ENCODE data around the gene ASZ1.

The ASZ1 gene

GRCh38 chr7:117389871-117390270 lies 37.4 kb downstream of the ASZ1 start:
- H3K4me1 ChIP-seq (ENCODE audit: insufficient read depth, low read length): no peaks in the 10 kb centered on the region
- H3K4me3 ChIP-seq (ENCODE audit: low read length): no peak overlapping the region
- no peaks in the 10 kb centered on the region for H3K9me3 ChIP-seq (ENCODE audit: low read length)
- no peak overlapping the region for H2AFZ ChIP-seq (ENCODE audit: low read depth, low read length)
- H3K36me3 ChIP-seq (ENCODE audit: insufficient read depth, low read length): no peaks in the 10 kb centered on the region
- no peaks in the 10 kb centered on the region for H3K27me3 ChIP-seq (ENCODE audit: insufficient read depth, low read length)

GRCh38 chr7:117386110-117386706 lies 41.1 kb downstream of the ASZ1 start:
- H3K4me3 ChIP-seq (ENCODE audit: low read length): no peak overlapping the region
- H3K4me1 ChIP-seq (ENCODE audit: insufficient read depth, low read length): no peaks in the 10 kb centered on the region
- no peaks in the 10 kb centered on the region for H3K36me3 ChIP-seq (ENCODE audit: insufficient read depth, low read length)
- H2AFZ ChIP-seq (ENCODE audit: low read depth, low read length): no peak overlapping the region
- H3K9me3 ChIP-seq (ENCODE audit: low read length): no peaks in the 10 kb centered on the region
- H3K27me3 ChIP-seq (ENCODE audit: insufficient read depth, low read length): no peaks in the 10 kb centered on the region

GRCh38 chr7:117385363-117386109 lies 41.8 kb downstream of the ASZ1 start:
- no peaks in the 10 kb centered on the region for H3K9me3 ChIP-seq (ENCODE audit: low read length)
- H3K4me1 ChIP-seq (ENCODE audit: insufficient read depth, low read length): no peaks in the 10 kb centered on the region
- no peaks in the 10 kb centered on the region for H3K27me3 ChIP-seq (ENCODE audit: insufficient read depth, low read length)
- H2AFZ ChIP-seq (ENCODE audit: low read depth, low read length): no peak overlapping the region
- no peaks in the 10 kb centered on the region for H3K36me3 ChIP-seq (ENCODE audit: insufficient read depth, low read length)
- no peak overlapping the region for H3K4me3 ChIP-seq (ENCODE audit: low read length)

GRCh38 chr7:117384688-117385362 lies 42.5 kb downstream of the ASZ1 start:
- no peaks in the 10 kb centered on the region for H3K27me3 ChIP-seq (ENCODE audit: insufficient read depth, low read length)
- H3K9me3 ChIP-seq (ENCODE audit: low read length): no peaks in the 10 kb centered on the region
- no peak overlapping the region for H2AFZ ChIP-seq (ENCODE audit: low read depth, low read length)

DNA sequence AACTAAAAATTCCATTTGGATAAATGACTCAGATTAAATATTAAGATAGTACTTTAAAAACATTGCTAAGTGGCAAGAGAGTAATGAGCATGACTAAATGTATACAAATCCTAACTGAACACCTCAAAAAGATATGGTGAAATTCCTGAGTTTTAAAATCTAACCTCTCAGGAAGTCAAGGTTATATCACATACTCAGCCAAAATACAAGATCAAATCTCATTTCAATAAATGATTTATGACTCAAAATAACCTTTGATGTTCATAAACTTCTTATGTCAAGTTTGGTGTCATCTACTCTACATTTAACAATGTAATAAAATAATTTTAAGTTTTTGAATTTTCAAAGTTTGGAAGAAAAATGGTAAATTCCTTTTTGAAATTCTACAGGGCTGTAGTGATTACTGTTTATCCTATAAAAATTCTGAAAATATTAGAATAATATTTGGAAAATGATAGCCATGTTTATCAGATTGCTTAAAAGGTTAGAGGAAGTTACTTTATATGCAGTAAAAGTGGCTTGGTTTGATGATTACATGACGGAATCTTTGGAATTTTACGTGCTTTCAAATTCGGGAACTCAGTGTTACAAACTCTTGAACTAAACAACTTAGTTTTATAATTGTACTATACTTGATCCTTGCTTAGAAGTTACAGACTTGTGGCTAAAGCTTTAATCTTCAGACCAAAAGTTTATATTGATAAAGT lies 43.7 kb downstream of the ASZ1 start:
- H3K36me3 ChIP-seq (ENCODE audit: insufficient read depth, low read length): no peaks in the 10 kb centered on the region
- H3K4me3 ChIP-seq (ENCODE audit: low read length): no peak overlapping the region
- no peaks in the 10 kb centered on the region for H3K9me3 ChIP-seq (ENCODE audit: low read length)
- no peak overlapping the region for H2AFZ ChIP-seq (ENCODE audit: low read depth, low read length)
- no peaks in the 10 kb centered on the region for H3K4me1 ChIP-seq (ENCODE audit: insufficient read depth, low read length)
- H3K27me3 ChIP-seq (ENCODE audit: insufficient read depth, low read length): no peaks in the 10 kb centered on the region

More at GRCh38 chr7:117384688-117385362, 42.5 kb downstream of the ASZ1 start:
- H3K4me1 ChIP-seq (ENCODE audit: insufficient read depth, low read length): no peaks in the 10 kb centered on the region
- H3K36me3 ChIP-seq (ENCODE audit: insufficient read depth, low read length): no peaks in the 10 kb centered on the region
- no peak overlapping the region for H3K4me3 ChIP-seq (ENCODE audit: low read length)

DNA sequence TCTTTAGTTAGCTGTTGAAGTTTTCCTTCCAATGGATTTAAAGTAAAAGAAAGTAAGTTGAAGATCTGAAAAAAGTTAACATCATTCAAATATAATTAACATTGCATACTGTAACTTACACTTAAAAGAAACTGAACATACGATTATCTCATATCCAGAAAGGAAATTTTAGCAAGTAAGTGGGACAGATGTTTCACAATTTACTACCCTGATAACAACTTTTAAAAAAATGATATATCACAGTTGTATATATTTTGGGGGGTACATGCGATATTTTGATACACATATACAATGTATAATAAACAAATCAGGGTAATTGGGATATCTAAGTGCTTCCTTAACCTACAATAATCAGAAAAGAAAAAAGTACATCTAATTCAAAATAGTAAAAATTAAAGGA lies 44.2 kb downstream of the ASZ1 start:
- no peaks in the 10 kb centered on the region for H3K27me3 ChIP-seq (ENCODE audit: insufficient read depth, low read length)
- no peak overlapping the region for H3K4me3 ChIP-seq (ENCODE audit: low read length)
- H3K4me1 ChIP-seq (ENCODE audit: insufficient read depth, low read length): no peaks in the 10 kb centered on the region
- no peak overlapping the region for H2AFZ ChIP-seq (ENCODE audit: low read depth, low read length)
- no peaks in the 10 kb centered on the region for H3K9me3 ChIP-seq (ENCODE audit: low read length)
- no peaks in the 10 kb centered on the region for H3K36me3 ChIP-seq (ENCODE audit: insufficient read depth, low read length)

DNA sequence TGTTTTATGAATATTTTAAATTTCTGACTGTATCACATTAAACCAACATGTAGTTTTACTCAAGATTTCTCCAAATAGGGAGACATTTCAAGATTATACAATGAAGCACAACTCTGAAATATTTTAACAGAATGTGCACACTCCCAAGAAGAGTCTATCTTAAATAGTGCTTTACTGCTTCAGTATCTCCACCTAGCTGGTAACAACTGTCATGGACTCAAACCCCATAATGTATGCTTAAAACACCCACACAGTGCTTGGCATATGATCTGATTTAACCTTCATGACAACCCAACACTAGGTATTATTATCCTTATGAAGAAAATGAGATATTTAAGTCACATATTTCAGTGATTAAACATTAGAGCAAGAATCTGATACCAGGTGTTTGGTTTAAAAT lies 45.9 kb downstream of the ASZ1 start:
- no peaks in the 10 kb centered on the region for H3K27me3 ChIP-seq (ENCODE audit: insufficient read depth, low read length)
- no peaks in the 10 kb centered on the region for H3K9me3 ChIP-seq (ENCODE audit: low read length)
- H3K4me3 ChIP-seq (ENCODE audit: low read length): no peak overlapping the region
- no peaks in the 10 kb centered on the region for H3K4me1 ChIP-seq (ENCODE audit: insufficient read depth, low read length)
- no peak overlapping the region for H2AFZ ChIP-seq (ENCODE audit: low read depth, low read length)
- no peaks in the 10 kb centered on the region for H3K36me3 ChIP-seq (ENCODE audit: insufficient read depth, low read length)

- Histone ChIP-seq H3K36me3 (ENCODE audit: insufficient read depth, low read length) (no peaks in the 10 kb centered on the region), H3K27me3 (ENCODE audit: insufficient read depth, low read length) (no peaks in the 10 kb centered on the region), H2AFZ (ENCODE audit: low read depth, low read length) (no peak overlapping the region), H3K4me3 (ENCODE audit: low read length) (no peak overlapping the region), H3K4me1 (ENCODE audit: insufficient read depth, low read length) (no peaks in the 10 kb centered on the region), H3K9me3 (ENCODE audit: low read length) (no peaks in the 10 kb centered on the region)
Measured at GRCh38 chr7:117375380-117375779, 51.9 kb downstream of the ASZ1 start.

- no peaks in the 10 kb centered on the region for H3K4me1 ChIP-seq (ENCODE audit: insufficient read depth, low read length)
- no peak overlapping the region for H3K4me3 ChIP-seq (ENCODE audit: low read length)
- no peaks in the 10 kb centered on the region for H3K36me3 ChIP-seq (ENCODE audit: insufficient read depth, low read length)
- H3K27me3 ChIP-seq (ENCODE audit: insufficient read depth, low read length): no peaks in the 10 kb centered on the region
- no peak overlapping the region for H2AFZ ChIP-seq (ENCODE audit: low read depth, low read length)
- H3K9me3 ChIP-seq (ENCODE audit: low read length): no peaks in the 10 kb centered on the region
Measured at GRCh38 chr7:117372073-117372472, 55.2 kb downstream of the ASZ1 start.

GRCh38 chr7:117364339-117365080 lies 62.8 kb downstream of the ASZ1 start:
- H3K4me1 ChIP-seq (ENCODE audit: insufficient read depth, low read length): no peaks in the 10 kb centered on the region
- no peaks in the 10 kb centered on the region for H3K36me3 ChIP-seq (ENCODE audit: insufficient read depth, low read length)
- no peaks in the 10 kb centered on the region for H3K27me3 ChIP-seq (ENCODE audit: insufficient read depth, low read length)
- H2AFZ ChIP-seq (ENCODE audit: low read depth, low read length): no peak overlapping the region
- no peak overlapping the region for H3K4me3 ChIP-seq (ENCODE audit: low read length)
- no peaks in the 10 kb centered on the region for H3K9me3 ChIP-seq (ENCODE audit: low read length)

GRCh38 chr7:117362294-117362888 lies 64.9 kb downstream of the ASZ1 start:
- no peak overlapping the region for H2AFZ ChIP-seq (ENCODE audit: low read depth, low read length)
- no peak overlapping the region for H3K4me3 ChIP-seq (ENCODE audit: low read length)
- no peaks in the 10 kb centered on the region for H3K27me3 ChIP-seq (ENCODE audit: insufficient read depth, low read length)
- H3K36me3 ChIP-seq (ENCODE audit: insufficient read depth, low read length): no peaks in the 10 kb centered on the region
- no peaks in the 10 kb centered on the region for H3K4me1 ChIP-seq (ENCODE audit: insufficient read depth, low read length)
- no peaks in the 10 kb centered on the region for H3K9me3 ChIP-seq (ENCODE audit: low read length)

- Histone ChIP-seq H3K27me3 (ENCODE audit: insufficient read depth, low read length) (no peaks in the 10 kb centered on the region), H3K36me3 (ENCODE audit: insufficient read depth, low read length) (no peaks in the 10 kb centered on the region), H3K9me3 (ENCODE audit: low read length) (no peaks in the 10 kb centered on the region), H3K4me1 (ENCODE audit: insufficient read depth, low read length) (no peaks in the 10 kb centered on the region), H2AFZ (ENCODE audit: low read depth, low read length) (no peak overlapping the region), H3K4me3 (ENCODE audit: low read length) (no peak overlapping the region)
Measured at GRCh38 chr7:117350027-117350426, 77.3 kb downstream of the ASZ1 start.
